HCT116 (cell line): ENCODE measurements around the gene SEMA4D. TPM values are rescaled to one million over a fixed set of nuclear protein-coding genes. Genes with fewer than 3 reads are reported as not detected.

Experiments
- ATAC-seq: fragments of 200-7000 bp; cut with Tn5 transposase; 2 replicates; pipeline ENCODE4 v1.9.1; 2020; ENCODE audit warnings: mild to moderate bottlenecking, moderate library complexity
- BruUV-seq: library from RNA; stranded (reverse); fragments of 400-500 nt; replicated peaks from 2 replicates; lab custom pipeline; 2021; lab: Mats Ljungman, UMichigan
- CTCF ChIA-PET: fragments of 300-600 bp; sonication (Branson Sonifier 250); formaldehyde crosslinking; loops from one replicate; lab custom pipeline; 2021; ENCODE audit warnings: antibody characterized with exemption; lab: Charles Lee
- POLR2A ChIA-PET: fragments of 300-600, 350-600 bp; sonication (Branson Sonifier 250); formaldehyde crosslinking; loops from one replicate; lab custom pipeline; 2021; ENCODE audit warnings: antibody characterized with exemption; lab: Charles Lee
- RAD21 ChIA-PET, 2 experiments: fragments of 300-600 bp; sonication (Branson Sonifier 250); formaldehyde crosslinking; loops; one replicate each; lab custom pipeline; 2023; ENCODE audit warnings: low total read pairs in 2 of 2; ENCODE audit not compliant: uncharacterized antibody in 2 of 2, unreplicated experiment in 2 of 2, low non-redundant PET in 1 of 2; lab: Charles Lee
- DNase-seq: peaks from one replicate; pipeline ENCODE4 v3.0.0-alpha.2; 2010; ENCODE audit warnings: low read depth, low spot score
- H2AFZ ChIP-seq: fragments of 200-600 bp; shearing (Covaris generic), sonication (generic); 2 replicates; pipeline ENCODE4 v1.6.1; 2017; ENCODE audit warnings: low read depth, mixed run types, mixed read lengths, antibody characterized with exemption, low read length; ENCODE audit not compliant: poor library complexity, severe bottlenecking
- H3K27ac ChIP-seq: 2 replicates; pipeline ENCODE4 v1.5.1; 2012; ENCODE audit warnings: low read depth, low read length
- H3K27me3 ChIP-seq: fragments of 200-600 bp; sonication (generic); 2 replicates; pipeline ENCODE4 v1.6.1; 2016; ENCODE audit warnings: mixed run types, low read length, mixed read lengths; ENCODE audit not compliant: insufficient read depth
- H3K36me3 ChIP-seq, 2 experiments: fragments of 200-500 bp in 1 of 2; fragments of 200-600 bp in 1 of 2; sonication (Bioruptor generic) in 1 of 2; sonication (generic) in 1 of 2; 2 replicates each; pipeline versions ENCODE4 v1.5.1 to v1.6.1; 2014 to 2016; ENCODE audit warnings: low read length in 2 of 2, inconsistent platforms in 1 of 2, mixed read lengths in 1 of 2, mixed run types in 1 of 2; ENCODE audit not compliant: insufficient read depth in 2 of 2, control insufficient read depth in 1 of 2
- H3K4me1 ChIP-seq, 2 experiments: fragments of 200-600 bp in 1 of 2; sonication (generic) in 1 of 2; 2 replicates each; pipeline versions ENCODE4 v1.5.1 to v1.6.1; 2012 to 2017; ENCODE audit warnings: low read length in 2 of 2, inconsistent platforms in 1 of 2, mild to moderate bottlenecking in 1 of 2, mixed read lengths in 1 of 2, mixed run types in 1 of 2, moderate library complexity in 1 of 2; ENCODE audit not compliant: insufficient read depth in 2 of 2, control insufficient read depth in 1 of 2
- H3K4me2 ChIP-seq: fragments of 200-600 bp; sonication (generic); 2 replicates; pipeline ENCODE4 v1.6.1; 2017; ENCODE audit warnings: mixed run types, low read length, mixed read lengths
- H3K4me3 ChIP-seq, 2 experiments: fragments of 200-600 bp in 1 of 2; sonication (generic) in 1 of 2; replicated peaks in 1 of 2; 2 replicates each; pipeline ENCODE4 v1.5.1; 2011 to 2016; ENCODE audit warnings: low read length in 2 of 2, control low read depth in 1 of 2, low read depth in 1 of 2, mild to moderate bottlenecking in 1 of 2, mixed read lengths in 1 of 2, mixed run types in 1 of 2
- H3K79me2 ChIP-seq: fragments of 200-600 bp; sonication (generic); 2 replicates; pipeline ENCODE4 v1.6.1; 2017; ENCODE audit warnings: mild to moderate bottlenecking, mixed run types, low read length, moderate library complexity, mixed read lengths; ENCODE audit not compliant: insufficient read depth
- H3K9ac ChIP-seq: fragments of 200-600 bp; sonication (generic); 2 replicates; pipeline ENCODE4 v1.6.1; 2016; ENCODE audit warnings: low read length, mixed read lengths
- H3K9me2 ChIP-seq: fragments of 200-600 bp; sonication (generic), shearing (Covaris generic); 2 replicates; pipeline ENCODE4 v1.6.1; 2017; ENCODE audit warnings: mixed run types, mild to moderate bottlenecking, moderate library complexity; ENCODE audit not compliant: insufficient read depth
- H3K9me3 ChIP-seq, 2 experiments: fragments of 200-500 bp in 1 of 2; fragments of 200-600 bp in 1 of 2; sonication (Bioruptor generic) in 1 of 2; sonication (generic) in 1 of 2; 2 replicates each; pipeline ENCODE4 v1.6.1; 2014 to 2017; ENCODE audit warnings: low read length in 2 of 2, mixed read lengths in 2 of 2, inconsistent platforms in 1 of 2, low read depth in 1 of 2, mild to moderate bottlenecking in 1 of 2, mixed run types in 1 of 2, moderate library complexity in 1 of 2; ENCODE audit not compliant: control insufficient read depth in 1 of 2, insufficient read depth in 1 of 2
- H4K20me1 ChIP-seq: fragments of 200-600 bp; sonication (generic), shearing (Covaris generic); 2 replicates; pipeline ENCODE4 v1.6.1; 2017; ENCODE audit warnings: mixed run types, mild to moderate bottlenecking, moderate library complexity; ENCODE audit not compliant: insufficient read depth
- CBX3 ChIP-seq: IDR thresholded peaks from 2 replicates; pipeline ENCODE4 v1.6.1; 2012; ENCODE audit warnings: low read depth
- EGR1 ChIP-seq: IDR thresholded peaks from 2 replicates; pipeline ENCODE4 v1.6.1; 2012; ENCODE audit warnings: low read depth
- EZH2 ChIP-seq: fragments of 200-600 bp; sonication (generic); IDR thresholded peaks from 2 replicates; pipeline ENCODE4 v1.6.1; 2017; ENCODE audit warnings: antibody characterized with exemption, mixed run types
- FOSL1 ChIP-seq: IDR thresholded peaks from 2 replicates; pipeline ENCODE4 v1.6.1; 2012; ENCODE audit warnings: low read depth
- POLR2AphosphoS5 ChIP-seq: IDR thresholded peaks from 2 replicates; pipeline ENCODE4 v1.6.1; 2011; ENCODE audit warnings: mild to moderate bottlenecking, low read depth, low read length, moderate library complexity
- RAD21 ChIP-seq: IDR thresholded peaks from 2 replicates; pipeline ENCODE4 v1.6.1; 2012; ENCODE audit warnings: low read depth, mild to moderate bottlenecking
- SIN3A ChIP-seq: IDR thresholded peaks from 2 replicates; pipeline ENCODE4 v1.6.1; 2012; ENCODE audit warnings: low read depth
- YY1 ChIP-seq: IDR thresholded peaks from 2 replicates; pipeline ENCODE4 v1.6.1; 2011; ENCODE audit warnings: low read length, low read depth, moderate library complexity, mild to moderate bottlenecking; ENCODE audit not compliant: insufficient replicate concordance; ENCODE audit errors: extremely low read depth
- ZFX ChIP-seq: fragments of 450-650 bp; IDR thresholded peaks from 2 replicates; pipeline ENCODE4 v1.6.1; 2017
- ZNF274 ChIP-seq: fragments of 200-500 bp; sonication (Bioruptor generic); IDR thresholded peaks from 2 replicates; pipeline ENCODE4 v1.6.1; 2014; ENCODE audit warnings: mild to moderate bottlenecking, low read depth, low read length, inconsistent platforms
- intact Hi-C: fragments of 100-400 bp; cut with micrococcal nuclease; formaldehyde crosslinking; loops from 2 replicates; pipeline ENCODE4 v1.10.0; 2022
- total RNA-seq: library from RNA; stranded (reverse); gene quantifications from one replicate; pipeline ENCODE4 v1.2.1, GENCODE V29; 2021; ENCODE audit not compliant: unreplicated experiment
- TF ChIP-seq, protein P1 (sequence below): IDR thresholded peaks from 2 replicates; pipeline ENCODE4 v1.6.1; 2012; ENCODE audit warnings: low read depth
- TF ChIP-seq, protein P2 (sequence below): IDR thresholded peaks from 2 replicates; pipeline ENCODE4 v1.6.1; 2012
- TF ChIP-seq, protein P3 (sequence below): IDR thresholded peaks from 2 replicates; pipeline ENCODE4 v1.6.1; 2011; ENCODE audit warnings: mild to moderate bottlenecking, low read length, moderate library complexity; ENCODE audit not compliant: insufficient replicate concordance; ENCODE audit errors: extremely low read depth

The SEMA4D gene
- total RNA-seq, 1 experiment from 2014 or later, result 32.0 TPM

DNA sequence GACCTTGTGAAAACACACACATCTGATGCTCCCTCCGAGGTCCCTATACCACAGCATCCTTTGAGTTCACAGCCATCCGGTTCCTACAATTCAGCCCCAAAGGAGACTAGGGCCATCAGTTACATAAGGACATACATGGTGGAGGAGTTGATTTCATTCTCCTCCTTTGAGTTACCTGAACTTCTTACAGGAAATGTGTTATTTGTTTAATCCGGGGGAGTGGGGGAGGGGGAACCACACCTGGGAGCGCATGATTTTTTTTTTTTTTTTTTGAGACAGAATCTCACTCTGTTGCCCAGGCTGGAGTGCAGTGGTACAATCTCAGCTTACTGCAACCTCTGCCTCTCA, 30.7 kb downstream of the SEMA4D start (continued):
- TF ChIP-seq, protein P1, sequence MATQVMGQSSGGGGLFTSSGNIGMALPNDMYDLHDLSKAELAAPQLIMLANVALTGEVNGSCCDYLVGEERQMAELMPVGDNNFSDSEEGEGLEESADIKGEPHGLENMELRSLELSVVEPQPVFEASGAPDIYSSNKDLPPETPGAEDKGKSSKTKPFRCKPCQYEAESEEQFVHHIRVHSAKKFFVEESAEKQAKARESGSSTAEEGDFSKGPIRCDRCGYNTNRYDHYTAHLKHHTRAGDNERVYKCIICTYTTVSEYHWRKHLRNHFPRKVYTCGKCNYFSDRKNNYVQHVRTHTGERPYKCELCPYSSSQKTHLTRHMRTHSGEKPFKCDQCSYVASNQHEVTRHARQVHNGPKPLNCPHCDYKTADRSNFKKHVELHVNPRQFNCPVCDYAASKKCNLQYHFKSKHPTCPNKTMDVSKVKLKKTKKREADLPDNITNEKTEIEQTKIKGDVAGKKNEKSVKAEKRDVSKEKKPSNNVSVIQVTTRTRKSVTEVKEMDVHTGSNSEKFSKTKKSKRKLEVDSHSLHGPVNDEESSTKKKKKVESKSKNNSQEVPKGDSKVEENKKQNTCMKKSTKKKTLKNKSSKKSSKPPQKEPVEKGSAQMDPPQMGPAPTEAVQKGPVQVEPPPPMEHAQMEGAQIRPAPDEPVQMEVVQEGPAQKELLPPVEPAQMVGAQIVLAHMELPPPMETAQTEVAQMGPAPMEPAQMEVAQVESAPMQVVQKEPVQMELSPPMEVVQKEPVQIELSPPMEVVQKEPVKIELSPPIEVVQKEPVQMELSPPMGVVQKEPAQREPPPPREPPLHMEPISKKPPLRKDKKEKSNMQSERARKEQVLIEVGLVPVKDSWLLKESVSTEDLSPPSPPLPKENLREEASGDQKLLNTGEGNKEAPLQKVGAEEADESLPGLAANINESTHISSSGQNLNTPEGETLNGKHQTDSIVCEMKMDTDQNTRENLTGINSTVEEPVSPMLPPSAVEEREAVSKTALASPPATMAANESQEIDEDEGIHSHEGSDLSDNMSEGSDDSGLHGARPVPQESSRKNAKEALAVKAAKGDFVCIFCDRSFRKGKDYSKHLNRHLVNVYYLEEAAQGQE, result no peak
- no peak for TF ChIP-seq ZFX
- TF ChIP-seq, all 23 proteins: peak for 0

DNA sequence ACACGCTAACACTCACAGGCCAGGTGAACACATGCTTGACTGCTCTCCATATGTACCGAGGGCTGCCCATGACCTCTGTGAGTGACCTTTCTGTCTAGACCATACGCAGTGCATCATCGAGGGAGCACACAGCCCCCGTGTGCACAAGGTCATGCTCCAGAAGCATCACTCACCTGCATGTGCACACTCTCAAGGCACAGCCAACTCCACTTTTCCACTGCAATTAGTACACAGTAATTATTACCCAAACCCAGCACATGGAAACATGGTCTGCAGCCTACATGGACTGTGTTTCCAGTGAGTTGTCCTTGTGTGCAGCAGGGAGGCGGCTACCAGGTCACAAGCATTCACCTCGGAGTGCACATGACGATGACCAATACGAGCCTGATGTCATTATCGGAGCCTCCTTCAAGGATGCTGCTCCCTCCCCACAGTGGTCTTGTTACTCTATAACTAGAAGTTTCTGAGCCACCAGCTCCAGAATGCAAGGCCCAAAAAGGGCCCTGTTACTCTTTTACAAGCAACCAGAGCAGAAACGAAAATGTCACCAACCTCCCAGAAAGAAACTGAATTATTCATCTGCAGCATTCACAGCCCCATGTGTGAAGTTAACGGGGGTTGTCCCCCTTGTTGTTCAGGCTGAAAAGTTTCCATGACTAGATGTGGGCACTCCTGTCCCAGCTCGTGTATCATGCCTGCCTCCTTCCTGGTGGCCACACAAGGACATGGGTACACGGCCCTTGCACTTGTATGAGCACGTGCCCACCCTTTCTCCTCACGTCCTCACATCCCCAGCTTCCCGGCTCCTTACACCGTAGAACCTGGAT, 31.2 kb downstream of the SEMA4D start:
- ATAC-seq, result no peak

More for the DNA sequence above, 31.2 kb downstream of the SEMA4D start:
- ChIA-PET RAD21 (no interaction called here), CTCF (no interaction called here), POLR2A (no interaction called here)
- H3K4me3 ChIP-seq, result no peak overlapping the region
- peaks cover 11% of the 10 kb centered on the region; the same call in 1 of the 2 replicates for H3K79me2 ChIP-seq
- H3K27me3 ChIP-seq, result no peaks in the 10 kb centered on the region
- no peak overlapping the region for H3K4me2 ChIP-seq
- no peaks in the 10 kb centered on the region for H3K36me3 ChIP-seq
- H3K9me3 ChIP-seq, result no peaks in the 10 kb centered on the region
- H2AFZ ChIP-seq, result no peak overlapping the region
- H3K9ac ChIP-seq, result no peak overlapping the region
- peaks cover 0 to 8% of the 10 kb centered on the region in 2 experiments; a peak in 1 of 4 replicates for H3K4me1 ChIP-seq
- no peaks in the 10 kb centered on the region for H3K9me2 ChIP-seq
- DNase-seq, result no peak
- TF ChIP-seq, protein P2, sequence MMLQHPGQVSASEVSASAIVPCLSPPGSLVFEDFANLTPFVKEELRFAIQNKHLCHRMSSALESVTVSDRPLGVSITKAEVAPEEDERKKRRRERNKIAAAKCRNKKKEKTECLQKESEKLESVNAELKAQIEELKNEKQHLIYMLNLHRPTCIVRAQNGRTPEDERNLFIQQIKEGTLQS, result no peak
- no peak for TF ChIP-seq EZH2
- no peak for TF ChIP-seq SIN3A
- TF ChIP-seq POLR2AphosphoS5, result no peak
- TF ChIP-seq YY1, result no peak
- no peak for TF ChIP-seq RAD21
- no peak for TF ChIP-seq ZNF274
- no peak for TF ChIP-seq CBX3
- no peak for TF ChIP-seq FOSL1
- TF ChIP-seq, protein P1, result no peak
- TF ChIP-seq, protein P3, sequence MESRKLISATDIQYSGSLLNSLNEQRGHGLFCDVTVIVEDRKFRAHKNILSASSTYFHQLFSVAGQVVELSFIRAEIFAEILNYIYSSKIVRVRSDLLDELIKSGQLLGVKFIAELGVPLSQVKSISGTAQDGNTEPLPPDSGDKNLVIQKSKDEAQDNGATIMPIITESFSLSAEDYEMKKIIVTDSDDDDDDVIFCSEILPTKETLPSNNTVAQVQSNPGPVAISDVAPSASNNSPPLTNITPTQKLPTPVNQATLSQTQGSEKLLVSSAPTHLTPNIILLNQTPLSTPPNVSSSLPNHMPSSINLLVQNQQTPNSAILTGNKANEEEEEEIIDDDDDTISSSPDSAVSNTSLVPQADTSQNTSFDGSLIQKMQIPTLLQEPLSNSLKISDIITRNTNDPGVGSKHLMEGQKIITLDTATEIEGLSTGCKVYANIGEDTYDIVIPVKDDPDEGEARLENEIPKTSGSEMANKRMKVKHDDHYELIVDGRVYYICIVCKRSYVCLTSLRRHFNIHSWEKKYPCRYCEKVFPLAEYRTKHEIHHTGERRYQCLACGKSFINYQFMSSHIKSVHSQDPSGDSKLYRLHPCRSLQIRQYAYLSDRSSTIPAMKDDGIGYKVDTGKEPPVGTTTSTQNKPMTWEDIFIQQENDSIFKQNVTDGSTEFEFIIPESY, result no peak
- no peak for TF ChIP-seq EGR1
- TF ChIP-seq ZFX, result no peak
- H4K20me1 ChIP-seq, result no peaks in the 10 kb centered on the region
- intact Hi-C loops, result no loop called here
- BruUV-seq, result no TSS peak
- H3K27ac ChIP-seq, result no peak overlapping the region
